Smooth muscle cell (in vitro differentiated cells): ENCODE data around the gene TBC1D9. TPM values are rescaled to one million over a fixed set of nuclear protein-coding genes. Genes with fewer than 3 reads are reported as not detected.

Experiments used
- DNase-seq: peaks from one replicate; lab custom pipeline; 2025; ENCODE audit not compliant: unreplicated experiment; lab: John Stamatoyannopoulos, UW
- H2AFZ ChIP-seq: fragments of 200-600 bp; sonication (generic); 2 replicates; pipeline ENCODE4 v1.6.0; 2016; ENCODE audit warnings: antibody characterized with exemption, low read depth, mild to moderate bottlenecking
- H3F3A ChIP-seq: fragments of 200-600 bp; sonication (generic); 2 replicates; pipeline ENCODE4 v1.6.0; 2017; ENCODE audit warnings: antibody characterized with exemption, low read depth
- H3K27ac ChIP-seq: fragments of 200-600 bp; sonication (generic); 2 replicates; pipeline ENCODE4 v1.5.1; 2016; ENCODE audit warnings: low read depth, mild to moderate bottlenecking
- H3K27me3 ChIP-seq: fragments of 200-600 bp; sonication (generic); 2 replicates; pipeline ENCODE4 v1.6.1; 2016; ENCODE audit warnings: low read depth, mild to moderate bottlenecking
- H3K36me3 ChIP-seq: fragments of 200-600 bp; sonication (generic); 2 replicates; pipeline ENCODE4 v1.5.1; 2016; ENCODE audit warnings: low read depth
- H3K4me1 ChIP-seq: fragments of 200-600 bp; sonication (generic); 2 replicates; pipeline ENCODE4 v1.5.1; 2016; ENCODE audit warnings: low read depth
- H3K4me2 ChIP-seq: fragments of 200-600 bp; sonication (generic); 2 replicates; pipeline ENCODE4 v1.6.0; 2016; ENCODE audit warnings: mild to moderate bottlenecking
- H3K4me3 ChIP-seq: fragments of 200-600 bp; sonication (generic); 2 replicates; pipeline ENCODE4 v1.5.1; 2016; ENCODE audit warnings: mild to moderate bottlenecking
- H3K79me2 ChIP-seq: fragments of 200-600 bp; sonication (generic); 2 replicates; pipeline ENCODE4 v1.6.0; 2016; ENCODE audit warnings: low read depth, mild to moderate bottlenecking
- H3K9ac ChIP-seq: fragments of 200-600 bp; sonication (generic); 2 replicates; pipeline ENCODE4 v1.6.0; 2016; ENCODE audit warnings: low read depth
- H3K9me3 ChIP-seq: fragments of 200-600 bp; sonication (generic); replicated peaks from 2 replicates; pipeline ENCODE4 v1.5.1; 2016; ENCODE audit warnings: low read depth
- H4K20me1 ChIP-seq: fragments of 200-600 bp; sonication (generic); 2 replicates; pipeline ENCODE4 v1.6.0; 2016; ENCODE audit warnings: low read depth
- WGBS: methylation state at CpG from one replicate; pipeline ENCODE4 v1.1.7; 2016; ENCODE audit warnings: low lambda C conversion rate; 5-methylcytosine and 5-hydroxymethylcytosine counted together
- polyA plus RNA-seq: library from polyadenylated mRNA; unstranded; fragments of >200 nt; fragmentation: Nextera tagmentation; extraction: Ambion mirVana; gene quantifications from 2 replicates; pipeline ENCODE4 v1.2.1, GENCODE V29; 2016
- total RNA-seq: library from RNA; depleted of rRNA; stranded (reverse); fragments of >200 nt; gene quantifications from 2 replicates; pipeline ENCODE4 v1.2.3, GENCODE V29; 2014
- TF ChIP-seq, protein P1 (sequence below): fragments of 200-600 bp; sonication (generic); IDR thresholded peaks from 2 replicates; pipeline ENCODE4 v1.5.1; 2017; ENCODE audit warnings: borderline replicate concordance, mild to moderate bottlenecking, antibody characterized with exemption; ENCODE audit not compliant: insufficient read depth, poor library complexity, severe bottlenecking

The TBC1D9 gene
- total and polyA plus RNA-seq, 2 experiments from 2014 or later = 9.1 to 39.5 TPM

DNA sequence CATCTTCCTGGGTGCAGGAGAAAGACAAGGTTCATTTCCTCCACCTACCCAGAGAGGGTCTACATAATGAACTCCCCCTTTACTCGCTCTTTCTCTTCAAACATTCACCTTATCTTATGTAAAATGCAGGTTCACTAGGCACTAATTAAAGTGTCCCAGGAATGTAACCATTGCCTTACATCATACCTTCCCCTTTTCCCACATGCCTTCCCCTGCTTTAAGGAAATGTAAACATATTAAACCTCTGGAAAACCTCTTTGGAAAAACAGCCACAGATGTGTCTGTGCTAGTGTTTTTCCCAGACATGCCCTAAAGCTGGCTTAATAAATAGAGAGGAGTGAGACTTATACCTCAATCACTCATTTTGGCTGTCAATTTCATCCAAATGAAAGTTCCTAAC, 15.8 kb downstream of the TBC1D9 start:
- H4K20me1 ChIP-seq = peaks cover 59% of the 10 kb centered on the region

DNA sequence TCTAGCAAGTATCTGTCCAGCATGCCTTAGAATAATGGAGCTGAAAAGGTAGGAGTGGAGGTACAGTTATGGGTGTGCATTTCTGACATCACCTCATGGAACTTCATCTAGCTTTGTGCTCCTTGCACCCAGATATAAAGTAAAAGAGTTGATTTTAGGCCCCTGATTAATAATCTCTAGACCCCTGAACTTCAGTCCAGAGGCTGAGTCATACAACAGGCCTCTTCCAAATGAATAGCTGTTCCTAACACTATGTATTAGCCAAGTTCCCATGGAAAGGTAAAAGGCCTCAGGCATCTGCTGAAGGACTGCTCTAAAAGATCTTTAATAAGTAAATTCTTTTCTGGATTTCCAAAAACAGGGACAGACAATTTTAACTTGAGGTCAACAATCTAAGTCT, 16.2 kb downstream of the TBC1D9 start:
- H3K27me3 ChIP-seq = no peaks in the 10 kb centered on the region
- TF ChIP-seq, protein P1, sequence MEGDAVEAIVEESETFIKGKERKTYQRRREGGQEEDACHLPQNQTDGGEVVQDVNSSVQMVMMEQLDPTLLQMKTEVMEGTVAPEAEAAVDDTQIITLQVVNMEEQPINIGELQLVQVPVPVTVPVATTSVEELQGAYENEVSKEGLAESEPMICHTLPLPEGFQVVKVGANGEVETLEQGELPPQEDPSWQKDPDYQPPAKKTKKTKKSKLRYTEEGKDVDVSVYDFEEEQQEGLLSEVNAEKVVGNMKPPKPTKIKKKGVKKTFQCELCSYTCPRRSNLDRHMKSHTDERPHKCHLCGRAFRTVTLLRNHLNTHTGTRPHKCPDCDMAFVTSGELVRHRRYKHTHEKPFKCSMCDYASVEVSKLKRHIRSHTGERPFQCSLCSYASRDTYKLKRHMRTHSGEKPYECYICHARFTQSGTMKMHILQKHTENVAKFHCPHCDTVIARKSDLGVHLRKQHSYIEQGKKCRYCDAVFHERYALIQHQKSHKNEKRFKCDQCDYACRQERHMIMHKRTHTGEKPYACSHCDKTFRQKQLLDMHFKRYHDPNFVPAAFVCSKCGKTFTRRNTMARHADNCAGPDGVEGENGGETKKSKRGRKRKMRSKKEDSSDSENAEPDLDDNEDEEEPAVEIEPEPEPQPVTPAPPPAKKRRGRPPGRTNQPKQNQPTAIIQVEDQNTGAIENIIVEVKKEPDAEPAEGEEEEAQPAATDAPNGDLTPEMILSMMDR = no peak
- no peaks in the 10 kb centered on the region for H3K36me3 ChIP-seq
- no peak overlapping the region for H3K4me3 ChIP-seq
- H3K4me2 ChIP-seq = peak overlapping the region; percentile 16
- H3K4me1 ChIP-seq = peaks cover 23% of the 10 kb centered on the region
- no peak overlapping the region for H2AFZ ChIP-seq
- peak overlapping the region; percentile 94 for H3K27ac ChIP-seq
- peaks cover 63% of the 10 kb centered on the region for H4K20me1 ChIP-seq
- peaks cover 5% of the 10 kb centered on the region for H3F3A ChIP-seq
- no peaks in the 10 kb centered on the region for H3K9me3 ChIP-seq
- no peak for DNase-seq
- no peak overlapping the region for H3K9ac ChIP-seq
- H3K79me2 ChIP-seq = peaks cover 63% of the 10 kb centered on the region

More for the DNA sequence above, 15.8 kb downstream of the TBC1D9 start:
- Histone ChIP-seq H2AFZ (no peak overlapping the region), H3K79me2 (peaks cover 63% of the 10 kb centered on the region), H3K27ac (peak overlapping the region; percentile 94), H3F3A (peaks cover 5% of the 10 kb centered on the region), H3K4me3 (no peak overlapping the region), H3K4me2 (peak overlapping the region; percentile 16), H3K9me3 (no peaks in the 10 kb centered on the region), H3K27me3 (no peaks in the 10 kb centered on the region), H3K4me1 (peaks cover 21% of the 10 kb centered on the region), H3K9ac (peak overlapping the region; percentile 21), H3K36me3 (no peaks in the 10 kb centered on the region)
- WGBS = 41% methylated on average over 1 of the region's 1 CpG
- TF ChIP-seq, protein P1 = no peak
- no peak for DNase-seq

DNA sequence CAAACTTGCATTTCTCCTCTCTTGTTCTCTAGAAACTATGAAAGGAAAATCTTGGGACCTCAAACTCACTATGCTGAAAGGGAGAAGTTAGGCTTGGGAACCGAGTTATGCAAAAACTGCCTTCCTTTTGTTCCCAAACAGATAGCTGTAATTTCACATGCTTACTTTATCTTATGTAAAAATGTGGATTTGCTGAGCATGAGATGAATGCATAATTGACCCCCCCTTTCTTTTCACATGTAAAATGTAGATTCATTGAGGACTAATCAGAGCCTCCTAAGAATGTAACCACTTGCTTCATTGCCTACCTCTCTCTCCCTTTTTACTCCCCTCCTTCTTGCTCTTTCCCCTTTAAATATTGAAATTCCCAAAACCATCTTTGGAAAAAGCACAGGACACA, 18.0 kb downstream of the TBC1D9 start:
- Histone ChIP-seq H3K79me2 (peaks cover 79% of the 10 kb centered on the region), H3K36me3 (no peaks in the 10 kb centered on the region), H3K27me3 (no peaks in the 10 kb centered on the region), H3K9ac (no peak overlapping the region), H2AFZ (no peak overlapping the region), H3F3A (no peaks in the 10 kb centered on the region), H3K4me1 (peaks cover 26% of the 10 kb centered on the region), H3K4me2 (no peak overlapping the region), H3K4me3 (no peak overlapping the region), H4K20me1 (peaks cover 64% of the 10 kb centered on the region), H3K9me3 (no peaks in the 10 kb centered on the region), H3K27ac (peak overlapping the region; percentile 4)
- DNase-seq = no peak
- TF ChIP-seq, protein P1 = no peak
- 69% methylated on average over 1 of the region's 1 CpG for WGBS

DNA sequence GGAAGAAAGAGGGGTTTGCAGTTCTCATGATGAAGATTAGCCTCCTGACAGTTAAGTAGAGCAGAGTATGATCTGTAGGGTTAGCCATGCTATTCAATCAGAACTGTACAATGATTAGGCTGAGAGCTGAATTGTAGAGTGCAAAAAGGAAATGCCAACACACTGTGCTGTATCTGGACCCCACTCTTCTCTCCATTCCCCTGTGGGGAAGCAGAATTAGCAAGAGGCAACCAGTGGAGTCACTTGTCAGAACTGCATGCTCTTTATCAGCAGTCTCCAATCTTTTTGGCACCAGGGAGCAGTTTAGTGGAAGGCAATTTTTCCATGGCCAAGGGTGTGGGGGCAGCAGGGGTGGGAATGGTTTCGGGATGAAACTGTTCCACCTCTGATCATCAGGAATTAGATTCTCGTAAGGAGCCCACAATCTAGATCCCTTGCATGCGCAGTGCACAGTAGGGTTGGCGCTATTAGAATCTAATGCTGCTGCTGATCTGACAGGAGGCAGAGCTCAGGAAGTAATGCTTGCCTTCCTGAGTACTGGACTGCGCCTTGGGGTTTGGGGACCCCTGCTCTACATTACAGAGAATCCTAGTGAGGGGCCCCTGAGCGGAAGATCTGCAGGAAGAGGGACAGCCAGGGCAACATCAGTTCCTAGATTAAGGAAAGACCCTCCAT, 19.4 kb downstream of the TBC1D9 start:
- Histone ChIP-seq H3K27me3 (no peaks in the 10 kb centered on the region), H3K4me3 (no peak overlapping the region), H3K4me1 (peaks cover 22% of the 10 kb centered on the region), H3K9ac (no peak overlapping the region), H3K27ac (peak overlapping the region; percentile 12), H3K36me3 (no peaks in the 10 kb centered on the region), H3K4me2 (peak overlapping the region; percentile 44), H3K9me3 (no peaks in the 10 kb centered on the region), H3K79me2 (peaks cover 88% of the 10 kb centered on the region), H3F3A (no peaks in the 10 kb centered on the region), H2AFZ (no peak overlapping the region), H4K20me1 (peaks cover 64% of the 10 kb centered on the region)
- WGBS = 72% methylated on average over 6 of the region's 6 CpGs
- TF ChIP-seq, protein P1 = no peak
- no peak for DNase-seq
